ENCODE measurements around the gene CHID1.

- TF ChIP-seq CTCF (IDR thresholded peaks at IDR 0.05) (no peak), POLR2AphosphoS5 (IDR thresholded peaks at IDR 0.05; ENCODE audit: insufficient read depth in 1 of 2, low read depth in 1 of 2) (no peak)
Measured at GRCh38 chr11:911031-911889, 650 bp upstream of the CHID1 start.
